Measurements from ENCODE around the gene SLC25A22. TPM values are rescaled to one million over a fixed set of nuclear protein-coding genes. Genes with fewer than 3 reads are reported as not detected.
A peak's percentile ranks its signal among the peaks of the same experiment; 100 is the strongest.

The SLC25A22 gene
- total RNA-seq, 3 donors from 2014 or later: 156 to 166 (median 161) TPM

- Mint-ChIP-seq H3K36me3 (ENCODE audit: insufficient read depth) (peaks cover 9% of the 10 kb centered on the region), H3K4me1 (ENCODE audit: low read depth) (peaks cover 9% of the 10 kb centered on the region), H3K4me3 (peak overlapping the region; percentile 84), H3K27me3 (ENCODE audit: low read depth) (peaks cover 4% of the 10 kb centered on the region), H3K9me3 (no peaks in the 10 kb centered on the region)
- ATAC-seq: no peak
- DNase-seq: no peak
Observed at GRCh38 chr11:820655-821511, 22.8 kb upstream of the SLC25A22 start.

- Mint-ChIP-seq H3K4me1 (ENCODE audit: low read depth) (peaks cover 9% of the 10 kb centered on the region), H3K36me3 (ENCODE audit: insufficient read depth) (peaks cover 6% of the 10 kb centered on the region), H3K9me3 (no peaks in the 10 kb centered on the region), H3K27me3 (ENCODE audit: low read depth) (peaks cover under 1% of the 10 kb centered on the region), H3K4me3 (peak overlapping the region; percentile 84)
- DNase-seq: peak; percentile 89
- ATAC-seq: peak; percentile 82 to 83
Observed at GRCh38 chr11:819943-820649, 22.0 kb upstream of the SLC25A22 start.

GRCh38 chr11:819129-819931, 21.2 kb upstream of the SLC25A22 start:
- Mint-ChIP-seq H3K9me3 (no peaks in the 10 kb centered on the region), H3K36me3 (ENCODE audit: insufficient read depth) (peaks cover 3% of the 10 kb centered on the region), H3K27me3 (ENCODE audit: low read depth) (no peaks in the 10 kb centered on the region), H3K4me3 (peak overlapping the region; percentile 84), H3K4me1 (ENCODE audit: low read depth) (peaks cover 9% of the 10 kb centered on the region)
- DNase-seq: peak; percentile 92
- peak; percentile 78 to 81 for ATAC-seq

- DNase-seq (no peak), ATAC-seq (no peak)
- Mint-ChIP-seq H3K36me3 (ENCODE audit: insufficient read depth) (peaks cover 5% of the 10 kb centered on the region), H3K9me3 (no peaks in the 10 kb centered on the region), H3K4me3 (peak within 1 kb of the TSS; percentile 84), H3K4me1 (ENCODE audit: low read depth) (peaks cover 9% of the 10 kb centered on the region), H3K27me3 (ENCODE audit: low read depth) (no peaks in the 10 kb centered on the region)
Observed at GRCh38 chr11:818396-819128, 20.5 kb upstream of the SLC25A22 start, which contains the start of gene PNPLA2. Gene PNPLA2 (plus strand): TSS chr11:818914. CDS start chr11:819719, 805 bp downstream.

- H3K4me1 Mint-ChIP-seq (ENCODE audit: low read depth): peaks cover 19% of the 10 kb centered on the region
- no peak for ATAC-seq
Observed at GRCh38 chr11:816433-816779, 18.3 kb upstream of the SLC25A22 start.

GRCh38 chr11:815675-816432, 17.8 kb upstream of the SLC25A22 start:
- no peaks in the 10 kb centered on the region for H3K9me3 Mint-ChIP-seq
- ATAC-seq (no peak), DNase-seq (no peak)
- H3K36me3 Mint-ChIP-seq (ENCODE audit: insufficient read depth): peaks cover 22% of the 10 kb centered on the region
- H3K4me3 Mint-ChIP-seq: no peak overlapping the region
- peaks cover 21% of the 10 kb centered on the region for H3K4me1 Mint-ChIP-seq (ENCODE audit: low read depth)
- H3K27me3 Mint-ChIP-seq (ENCODE audit: low read depth): no peaks in the 10 kb centered on the region

More at GRCh38 chr11:816433-816779, 18.3 kb upstream of the SLC25A22 start:
- Mint-ChIP-seq H3K36me3 (ENCODE audit: insufficient read depth) (peaks cover 17% of the 10 kb centered on the region), H3K4me3 (no peak overlapping the region), H3K27me3 (ENCODE audit: low read depth) (no peaks in the 10 kb centered on the region), H3K9me3 (no peaks in the 10 kb centered on the region)
- DNase-seq: no peak

- no peak for ATAC-seq
- no peaks in the 10 kb centered on the region for H3K9me3 Mint-ChIP-seq
- H3K4me3 Mint-ChIP-seq: no peak overlapping the region
Observed at GRCh38 chr11:813456-814096, 15.5 kb upstream of the SLC25A22 start.

GRCh38 chr11:813072-813455, 15.0 kb upstream of the SLC25A22 start:
- Mint-ChIP-seq H3K4me3 (peak overlapping the region; percentile 92), H3K9me3 (no peaks in the 10 kb centered on the region), H3K27me3 (ENCODE audit: low read depth) (no peaks in the 10 kb centered on the region), H3K36me3 (ENCODE audit: insufficient read depth) (peaks cover 29% of the 10 kb centered on the region), H3K4me1 (ENCODE audit: low read depth) (peaks cover 23% of the 10 kb centered on the region)
- DNase-seq (no peak), ATAC-seq (no peak)

More at GRCh38 chr11:813456-814096, 15.5 kb upstream of the SLC25A22 start:
- Mint-ChIP-seq H3K36me3 (ENCODE audit: insufficient read depth) (peaks cover 29% of the 10 kb centered on the region), H3K27me3 (ENCODE audit: low read depth) (no peaks in the 10 kb centered on the region), H3K4me1 (ENCODE audit: low read depth) (peaks cover 20% of the 10 kb centered on the region)
- no peak for DNase-seq

- Mint-ChIP-seq H3K27me3 (ENCODE audit: low read depth) (no peaks in the 10 kb centered on the region), H3K4me1 (ENCODE audit: low read depth) (peaks cover 27% of the 10 kb centered on the region)
- ATAC-seq: no peak
Observed at GRCh38 chr11:812390-812789, 14.3 kb upstream of the SLC25A22 start.

GRCh38 chr11:811446-812245, 13.6 kb upstream of the SLC25A22 start:
- H3K4me3 Mint-ChIP-seq: peak overlapping the region; percentile 92
- peaks cover 29% of the 10 kb centered on the region for H3K36me3 Mint-ChIP-seq (ENCODE audit: insufficient read depth)
- DNase-seq (no peak), ATAC-seq (no peak)
- no peaks in the 10 kb centered on the region for H3K9me3 Mint-ChIP-seq
- peaks cover 27% of the 10 kb centered on the region for H3K4me1 Mint-ChIP-seq (ENCODE audit: low read depth)
- no peaks in the 10 kb centered on the region for H3K27me3 Mint-ChIP-seq (ENCODE audit: low read depth)

More at GRCh38 chr11:812390-812789, 14.3 kb upstream of the SLC25A22 start:
- Mint-ChIP-seq H3K4me3 (peak overlapping the region; percentile 92), H3K9me3 (no peaks in the 10 kb centered on the region), H3K36me3 (ENCODE audit: insufficient read depth) (peaks cover 29% of the 10 kb centered on the region)
- no peak for DNase-seq

- Mint-ChIP-seq H3K4me1 (ENCODE audit: low read depth) (peaks cover 27% of the 10 kb centered on the region), H3K36me3 (ENCODE audit: insufficient read depth) (peaks cover 29% of the 10 kb centered on the region), H3K4me3 (peak overlapping the region; percentile 92), H3K9me3 (no peaks in the 10 kb centered on the region), H3K27me3 (ENCODE audit: low read depth) (no peaks in the 10 kb centered on the region)
- peak; percentile 1 for ATAC-seq
- DNase-seq: no peak
Observed at GRCh38 chr11:810040-810567, 12.0 kb upstream of the SLC25A22 start.
